Activated CD4-positive, alpha-beta T cell treated with anti-CD3 and anti-CD28 coated beads, Interleukin-2, amount 10 ng/mL, durations not matched to agents 24 days and 14 days (primary cell): ENCODE results near the gene COL20A1. TPM values are rescaled to one million over a fixed set of nuclear protein-coding genes. Genes with fewer than 3 reads are reported as not detected.

Experiments used
- DNase-seq: peaks from one replicate; pipeline ENCODE4 v3.0.0; 2022
- H3K27ac Mint-ChIP-seq: one replicate; pipeline ENCODE4 v1.8.0; 2022; ENCODE audit warnings: mild to moderate bottlenecking, mixed read lengths
- H3K27me3 Mint-ChIP-seq: one replicate; pipeline ENCODE4 v1.8.0; 2022; ENCODE audit warnings: mixed read lengths
- H3K36me3 Mint-ChIP-seq: one replicate; pipeline ENCODE4 v1.8.0; 2022; ENCODE audit warnings: low read depth, mild to moderate bottlenecking, mixed read lengths
- H3K4me1 Mint-ChIP-seq: one replicate; pipeline ENCODE4 v1.8.0; 2021; ENCODE audit warnings: mixed read lengths
- H3K4me3 Mint-ChIP-seq: one replicate; pipeline ENCODE4 v1.8.0; 2022; ENCODE audit warnings: mild to moderate bottlenecking, moderate library complexity, mixed read lengths
- H3K9me3 Mint-ChIP-seq: one replicate; pipeline ENCODE4 v1.8.0; 2021; ENCODE audit warnings: mixed read lengths
- intact Hi-C: fragments of 100-400 bp; cut with micrococcal nuclease; formaldehyde crosslinking; loops from one replicate; pipeline ENCODE4 v1.15.1; 2023
- total RNA-seq: library from RNA; stranded (reverse); gene quantifications from 2 replicates; pipeline ENCODE4 v1.2.3, GENCODE V29; 2022

The COL20A1 gene
- total RNA-seq, 1 donor from 2014 or later = not detected

DNA sequence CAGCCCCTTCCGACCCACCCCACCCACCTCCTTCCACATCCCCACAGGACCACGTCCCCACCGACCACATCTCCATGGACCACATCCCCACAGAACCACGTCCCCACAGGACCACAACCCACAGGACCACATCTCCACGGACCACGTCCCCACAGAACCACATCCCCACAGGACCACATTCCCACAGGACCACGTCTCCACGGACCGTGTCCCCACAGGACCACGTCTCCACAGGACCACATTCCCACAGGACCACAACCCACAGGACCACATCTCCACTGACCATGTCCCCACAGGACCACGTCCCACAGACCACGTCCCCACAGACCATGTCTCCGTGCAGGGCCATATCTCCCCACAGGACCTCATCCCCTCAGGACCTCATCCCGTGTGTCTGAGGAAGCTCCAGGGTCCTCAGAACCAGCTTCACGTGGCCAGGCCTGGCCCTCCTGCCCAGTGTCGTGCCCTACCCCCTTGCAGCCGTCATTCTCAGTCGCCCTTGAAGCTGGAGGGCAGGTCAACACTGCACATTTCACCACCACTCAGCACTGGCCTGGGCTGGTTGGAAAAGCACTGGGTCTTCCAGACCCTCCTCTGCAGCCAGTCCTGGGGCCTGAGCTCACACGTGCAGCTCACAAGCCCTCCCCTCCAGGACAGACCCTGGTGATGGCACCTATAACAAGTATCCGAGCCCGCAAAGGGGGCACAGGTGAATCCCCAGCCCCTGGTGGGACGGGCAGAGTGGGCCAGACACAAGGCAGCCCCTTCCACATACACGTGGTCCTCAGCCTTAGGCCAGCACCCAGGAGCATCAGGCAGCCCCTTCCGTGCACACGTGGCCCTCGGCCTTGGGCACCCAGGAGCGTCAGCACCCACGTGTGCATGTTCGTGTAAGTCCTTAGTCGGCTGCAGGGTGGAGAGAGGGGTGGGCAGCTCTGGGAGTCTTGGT is 64.2 kb downstream of the COL20A1 start:
- intact Hi-C loops = no loop called here
- Mint-ChIP-seq H3K9me3 (no peaks in the 10 kb centered on the region), H3K4me1 (no peaks in the 10 kb centered on the region), H3K27me3 (peaks cover 5% of the 10 kb centered on the region), H3K36me3 (no peaks in the 10 kb centered on the region), H3K27ac (no peak overlapping the region), H3K4me3 (no peak overlapping the region)
- no peak for DNase-seq

DNA sequence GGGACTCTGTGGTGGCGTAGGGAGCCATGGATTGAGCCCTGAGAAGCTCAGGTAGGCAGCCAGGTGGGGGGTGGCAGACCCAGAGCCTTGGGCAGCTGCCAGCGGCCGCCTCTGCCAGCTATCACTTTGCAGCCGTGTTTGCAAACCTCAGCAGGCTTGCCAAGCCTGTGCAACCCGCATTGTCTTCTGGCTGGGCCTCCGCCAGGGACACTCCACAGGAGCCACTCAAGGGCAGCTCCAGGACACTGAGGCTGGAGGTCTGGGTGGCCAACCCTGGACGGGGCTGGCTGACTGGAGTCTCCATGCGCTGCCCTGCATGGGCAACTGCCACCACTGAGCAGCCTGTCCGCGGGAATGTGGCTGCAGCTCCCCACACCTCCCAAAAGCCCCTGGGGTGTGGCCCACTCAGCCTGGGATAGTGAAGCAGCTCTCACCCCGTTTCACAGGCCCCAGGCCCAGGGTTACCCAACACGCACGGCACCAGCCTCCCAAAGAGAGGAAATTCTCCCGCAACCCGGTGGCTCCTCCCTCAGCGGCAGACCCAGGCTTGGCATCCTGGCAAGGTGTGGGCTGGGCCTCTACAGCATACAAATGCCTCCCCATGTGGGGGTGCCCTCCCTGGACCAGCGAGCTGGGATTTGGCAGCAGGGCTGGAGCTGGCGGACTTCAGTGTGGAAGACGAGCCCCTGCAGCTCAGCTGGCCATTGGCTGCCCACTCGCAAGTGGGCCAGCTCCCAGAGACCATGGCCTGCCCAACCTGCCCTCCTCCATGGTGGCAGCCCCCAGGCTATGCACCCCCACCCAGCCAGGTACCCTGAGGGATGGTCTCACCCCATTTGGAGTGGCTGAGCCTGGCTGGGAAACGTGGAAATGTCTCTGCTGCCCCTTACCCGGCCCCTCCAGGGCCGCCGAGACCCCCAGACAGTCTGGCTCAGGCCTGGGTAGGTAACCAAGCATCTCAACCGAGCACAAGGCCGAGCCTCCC is 65.2 kb downstream of the COL20A1 start:
- H3K27me3 Mint-ChIP-seq = peaks cover 13% of the 10 kb centered on the region
- H3K9me3 Mint-ChIP-seq = no peaks in the 10 kb centered on the region
- intact Hi-C loops = no loop called here
- H3K4me1 Mint-ChIP-seq = no peaks in the 10 kb centered on the region
- no peak overlapping the region for H3K27ac Mint-ChIP-seq
- no peak for DNase-seq
- H3K4me3 Mint-ChIP-seq = no peak overlapping the region
- H3K36me3 Mint-ChIP-seq = no peaks in the 10 kb centered on the region

DNA sequence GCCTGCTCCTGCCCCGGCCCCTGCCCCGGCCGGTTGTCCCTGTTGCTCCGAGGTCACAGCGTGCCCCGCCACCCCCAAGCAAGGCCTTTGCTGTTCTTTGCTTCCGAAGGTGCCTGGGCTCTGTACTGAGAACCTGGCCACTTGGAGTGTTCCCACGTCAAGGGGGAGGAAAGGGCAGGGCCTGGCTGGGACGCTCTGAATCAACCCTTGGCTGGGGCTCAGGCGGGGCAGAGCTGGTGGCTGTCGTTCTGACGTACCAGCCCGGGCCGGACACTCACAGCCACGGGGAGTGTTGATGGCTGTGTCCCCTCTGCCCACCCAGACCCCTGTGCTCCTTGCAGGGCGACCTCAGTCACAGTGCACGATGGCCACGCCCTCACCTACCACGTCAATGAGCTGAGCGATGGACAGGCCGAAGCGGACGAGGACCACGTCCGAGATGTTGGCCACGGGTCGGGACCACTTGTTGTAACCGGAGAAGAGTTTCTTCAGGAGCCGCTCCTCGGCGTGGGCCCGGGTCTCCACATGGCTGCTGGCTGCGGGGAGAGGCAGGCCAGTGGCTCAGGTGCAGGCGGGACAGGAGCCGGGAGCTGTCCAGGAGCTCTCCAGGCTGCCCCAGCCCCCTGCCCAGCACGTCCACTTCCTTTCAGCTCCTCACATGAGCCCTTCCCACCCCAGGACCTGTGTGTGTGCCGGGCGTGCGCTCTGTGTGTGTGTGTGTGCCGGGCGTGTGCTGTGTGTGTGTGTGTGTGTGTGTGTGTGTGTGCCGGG is 66.4 kb downstream of the COL20A1 start:
- no peaks in the 10 kb centered on the region for H3K36me3 Mint-ChIP-seq
- H3K4me3 Mint-ChIP-seq = no peak overlapping the region
- H3K27ac Mint-ChIP-seq = no peak overlapping the region
- peaks cover 13% of the 10 kb centered on the region for H3K27me3 Mint-ChIP-seq
- no peak for DNase-seq
- no peaks in the 10 kb centered on the region for H3K9me3 Mint-ChIP-seq
- intact Hi-C loops = no loop called here
- H3K4me1 Mint-ChIP-seq = no peaks in the 10 kb centered on the region

DNA sequence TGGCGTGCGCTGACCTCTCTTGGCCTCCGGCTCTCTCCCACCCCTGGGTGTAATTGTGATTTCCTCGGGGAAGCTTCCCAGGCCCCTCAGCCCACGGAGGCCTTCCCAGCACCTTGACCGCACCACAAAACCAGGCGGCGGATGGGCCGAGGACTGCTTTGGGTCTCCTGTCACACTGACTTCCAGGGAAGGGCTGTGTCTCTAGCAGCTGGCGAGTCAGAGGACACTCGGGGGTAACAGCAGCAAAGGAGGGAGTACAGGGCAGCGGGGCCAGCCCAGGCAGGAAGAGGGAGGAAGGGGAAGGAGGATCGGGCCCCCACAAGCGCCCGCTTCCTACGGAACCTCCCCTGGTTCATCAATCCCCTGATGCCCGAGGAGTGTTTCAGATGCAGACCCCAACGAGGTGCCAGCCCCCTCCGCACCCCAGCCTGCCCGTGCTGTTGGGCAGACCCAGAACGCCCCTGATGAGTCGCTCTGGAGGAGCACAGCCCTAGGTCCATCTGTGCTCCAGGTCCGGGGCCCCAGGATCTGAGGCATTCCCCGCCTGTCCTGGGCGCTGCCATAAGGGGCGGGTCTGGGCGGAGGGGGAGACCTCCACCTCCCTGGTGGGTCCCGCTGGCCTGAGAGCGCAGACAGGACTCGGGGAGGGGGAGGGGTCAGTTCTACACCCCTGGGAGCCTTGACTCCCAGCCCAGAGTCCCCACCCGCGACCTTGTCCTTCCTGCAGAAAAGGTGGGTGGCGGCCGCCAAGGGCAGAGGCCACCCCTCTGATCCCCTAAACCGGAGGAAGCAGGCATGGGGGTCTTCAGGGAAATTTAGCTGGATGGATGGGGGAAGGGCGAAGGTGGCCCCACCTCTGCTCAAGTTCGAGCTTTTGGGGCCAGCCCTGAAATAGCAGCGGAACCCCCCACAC is 67.2 kb downstream of the COL20A1 start:
- intact Hi-C loops = no loop called here
- Mint-ChIP-seq H3K9me3 (no peaks in the 10 kb centered on the region), H3K36me3 (no peaks in the 10 kb centered on the region), H3K27me3 (peaks cover 13% of the 10 kb centered on the region), H3K4me3 (no peak overlapping the region), H3K27ac (no peak overlapping the region), H3K4me1 (no peaks in the 10 kb centered on the region)
- DNase-seq = no peak

DNA sequence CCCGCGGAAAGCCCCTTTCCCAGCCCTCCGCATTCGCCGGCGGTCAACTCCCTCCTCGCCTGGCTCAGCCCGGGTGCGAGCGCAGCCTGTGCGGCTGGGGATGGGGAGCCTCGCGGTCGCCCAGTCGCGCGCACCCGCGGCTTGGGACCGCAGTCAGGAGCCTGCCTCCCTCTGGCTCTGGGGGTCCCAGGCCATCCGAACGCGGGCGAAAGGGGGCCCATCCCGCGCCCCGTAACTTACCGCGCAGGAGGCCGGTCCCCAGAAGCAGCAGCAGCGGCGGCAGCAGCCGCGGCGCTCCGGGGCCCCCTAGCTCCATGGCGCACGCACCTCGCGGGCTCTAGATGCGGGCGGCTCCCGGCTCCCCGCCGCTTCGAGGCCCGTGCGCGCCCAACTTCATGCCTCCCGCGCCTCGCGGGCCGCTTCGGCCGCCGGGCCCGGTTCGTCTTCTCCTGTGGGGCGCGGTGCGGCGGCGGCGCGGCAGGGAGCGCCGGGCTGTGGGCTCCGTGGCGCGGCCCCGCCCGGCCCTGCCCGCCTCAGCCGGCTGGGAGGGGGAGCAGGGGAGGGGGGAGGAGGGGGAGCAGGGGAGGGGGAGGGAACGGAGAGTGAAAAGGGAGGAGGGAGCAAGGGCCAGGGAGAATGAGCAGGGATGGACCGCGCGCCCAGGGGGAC is 68.0 kb downstream of the COL20A1 start, which contains the start of gene CHRNA4:
CHRNA4 (minus strand) TSS at position 500 of the 669 bp plus-strand sequence; CDS start at position 316, 184 bp downstream.
- DNase-seq = no peak
- Mint-ChIP-seq H3K4me1 (no peaks in the 10 kb centered on the region), H3K9me3 (no peaks in the 10 kb centered on the region), H3K27ac (no peak within 1 kb of the TSS), H3K4me3 (no peak within 1 kb of the TSS), H3K36me3 (no peaks in the 10 kb centered on the region), H3K27me3 (peaks cover 13% of the 10 kb centered on the region)
- intact Hi-C loops = no loop called here

DNA sequence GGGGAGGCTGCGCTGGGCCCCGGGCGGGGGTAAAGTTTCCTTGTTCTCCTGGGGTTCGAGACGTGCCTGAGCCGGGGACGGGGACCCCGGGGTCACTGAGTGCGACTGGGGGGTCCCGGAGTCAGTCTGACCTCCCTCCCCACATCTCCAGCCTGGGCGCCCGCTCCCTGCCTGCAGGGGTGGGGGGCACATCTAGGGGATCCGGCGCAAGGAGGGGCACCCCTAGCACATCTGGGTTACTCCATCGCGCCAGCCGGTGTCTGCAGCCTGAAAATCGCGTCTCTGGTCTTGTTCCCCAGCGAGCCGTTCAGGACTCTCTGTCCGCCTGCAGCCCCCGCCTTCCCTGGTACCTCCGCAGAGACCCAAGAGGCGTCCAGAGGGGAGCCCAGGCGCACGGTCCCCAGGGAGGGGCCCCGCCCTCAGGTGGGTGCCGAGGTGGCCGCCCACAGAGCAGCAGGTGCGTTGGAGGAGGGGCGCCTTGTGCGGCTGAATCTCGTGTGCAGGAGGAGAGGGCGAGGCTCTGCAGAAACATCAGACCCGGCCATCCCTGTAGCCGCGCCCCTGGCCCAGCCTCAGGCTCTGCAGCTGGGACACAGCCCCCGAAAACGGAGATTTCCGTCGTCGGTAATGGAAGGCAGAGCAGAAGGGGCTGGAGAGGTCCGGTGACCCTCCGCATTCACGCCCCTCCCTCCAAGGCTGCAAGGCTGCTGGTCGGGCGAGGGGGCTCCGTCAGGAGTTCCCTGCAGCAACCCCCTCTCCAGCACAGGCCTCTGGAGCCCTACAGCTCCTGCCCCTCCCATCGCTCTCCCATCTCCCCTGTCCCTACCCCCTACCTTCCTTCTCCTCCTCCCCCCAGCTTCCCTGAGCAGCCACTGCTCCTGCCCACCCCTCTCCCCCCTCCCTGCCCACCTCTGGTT is 68.8 kb downstream of the COL20A1 start:
- Mint-ChIP-seq H3K36me3 (no peaks in the 10 kb centered on the region), H3K9me3 (no peaks in the 10 kb centered on the region), H3K4me1 (no peaks in the 10 kb centered on the region), H3K27ac (no peak overlapping the region), H3K27me3 (peaks cover 13% of the 10 kb centered on the region), H3K4me3 (no peak overlapping the region)
- no peak for DNase-seq
- intact Hi-C loops = no loop called here

DNA sequence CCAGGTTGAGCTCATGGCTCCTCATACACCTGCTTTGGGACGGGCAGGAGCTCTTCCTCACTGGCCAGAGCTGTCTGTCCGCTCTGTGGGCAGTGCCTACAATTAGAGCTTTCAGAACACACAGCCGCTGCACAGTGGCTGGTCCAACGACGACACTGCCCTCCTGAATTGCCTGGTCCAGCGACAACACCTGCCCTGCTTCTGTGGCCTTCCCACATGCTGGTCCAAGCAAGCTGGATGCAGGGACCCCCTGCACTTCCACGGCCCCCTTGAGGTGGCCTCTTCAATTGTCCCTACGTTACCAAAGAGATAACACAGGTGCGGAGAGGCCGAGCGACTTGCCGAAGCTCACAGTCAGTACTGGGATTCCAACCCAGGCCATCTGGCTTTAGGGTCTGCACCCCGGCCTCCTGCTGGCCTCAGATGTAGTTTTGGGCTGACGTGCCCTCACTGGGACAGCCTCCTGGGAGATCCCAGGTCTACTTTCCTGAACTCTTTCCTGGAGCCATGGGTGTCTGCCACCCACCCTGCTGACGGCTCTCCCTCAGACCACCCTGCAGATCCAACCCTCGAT is 69.5 kb downstream of the COL20A1 start:
- no peak overlapping the region for H3K27ac Mint-ChIP-seq
- intact Hi-C loops = no loop called here
- no peak overlapping the region for H3K4me3 Mint-ChIP-seq
- no peak for DNase-seq
- H3K27me3 Mint-ChIP-seq = peaks cover 13% of the 10 kb centered on the region
- no peaks in the 10 kb centered on the region for H3K9me3 Mint-ChIP-seq
- H3K4me1 Mint-ChIP-seq = no peaks in the 10 kb centered on the region
- no peaks in the 10 kb centered on the region for H3K36me3 Mint-ChIP-seq

DNA sequence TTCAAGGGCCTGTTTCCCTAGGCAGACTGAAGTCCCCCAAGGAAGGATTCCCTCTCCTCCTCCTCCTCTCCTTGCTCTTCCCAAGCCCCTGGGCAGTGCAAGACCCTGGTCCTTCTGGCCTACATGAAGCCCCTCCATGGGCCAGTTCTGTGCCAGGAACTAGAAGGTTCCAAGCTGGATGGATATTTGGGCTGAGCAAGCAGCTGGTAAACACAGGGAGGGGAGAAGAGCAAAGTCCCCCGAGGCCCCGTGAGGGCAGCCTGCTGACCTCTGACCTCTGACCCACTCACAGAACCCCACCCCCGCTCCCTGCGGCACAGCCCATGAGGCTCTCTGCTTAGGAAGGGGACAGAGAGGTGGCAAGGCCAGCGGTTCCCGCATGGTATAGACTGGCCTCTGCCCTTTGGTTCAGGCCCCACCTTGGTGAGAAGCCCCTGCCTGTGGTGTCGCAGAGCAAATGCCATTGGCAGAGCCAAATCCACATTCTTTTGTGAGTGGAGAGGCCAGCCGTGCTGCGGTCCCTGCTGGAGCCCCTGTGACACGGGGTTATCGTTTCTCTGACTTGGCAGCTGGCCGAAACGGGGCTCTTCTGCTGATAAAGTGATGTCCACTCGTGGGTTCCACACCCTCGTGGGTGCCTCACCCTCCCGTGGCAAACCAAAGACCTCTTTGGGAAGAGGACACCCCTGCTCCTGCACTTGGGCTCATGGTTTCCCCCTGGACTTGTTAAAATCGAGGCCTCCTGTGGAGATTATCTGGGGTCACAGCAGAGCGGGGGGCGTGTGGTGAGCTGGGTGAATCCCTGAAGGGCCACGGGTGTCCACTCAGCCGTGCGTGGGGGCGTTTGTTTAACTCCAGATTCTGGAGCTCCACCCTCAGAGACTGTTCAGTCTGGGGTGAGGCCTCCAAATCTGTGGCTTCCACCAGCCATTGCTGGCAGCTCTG is 70.3 kb downstream of the COL20A1 start:
- no peaks in the 10 kb centered on the region for H3K36me3 Mint-ChIP-seq
- H3K9me3 Mint-ChIP-seq = no peaks in the 10 kb centered on the region
- no peaks in the 10 kb centered on the region for H3K4me1 Mint-ChIP-seq
- intact Hi-C loops = no loop called here
- no peak for DNase-seq
- no peak overlapping the region for H3K27ac Mint-ChIP-seq
- H3K27me3 Mint-ChIP-seq = peaks cover 13% of the 10 kb centered on the region
- H3K4me3 Mint-ChIP-seq = no peak overlapping the region

DNA sequence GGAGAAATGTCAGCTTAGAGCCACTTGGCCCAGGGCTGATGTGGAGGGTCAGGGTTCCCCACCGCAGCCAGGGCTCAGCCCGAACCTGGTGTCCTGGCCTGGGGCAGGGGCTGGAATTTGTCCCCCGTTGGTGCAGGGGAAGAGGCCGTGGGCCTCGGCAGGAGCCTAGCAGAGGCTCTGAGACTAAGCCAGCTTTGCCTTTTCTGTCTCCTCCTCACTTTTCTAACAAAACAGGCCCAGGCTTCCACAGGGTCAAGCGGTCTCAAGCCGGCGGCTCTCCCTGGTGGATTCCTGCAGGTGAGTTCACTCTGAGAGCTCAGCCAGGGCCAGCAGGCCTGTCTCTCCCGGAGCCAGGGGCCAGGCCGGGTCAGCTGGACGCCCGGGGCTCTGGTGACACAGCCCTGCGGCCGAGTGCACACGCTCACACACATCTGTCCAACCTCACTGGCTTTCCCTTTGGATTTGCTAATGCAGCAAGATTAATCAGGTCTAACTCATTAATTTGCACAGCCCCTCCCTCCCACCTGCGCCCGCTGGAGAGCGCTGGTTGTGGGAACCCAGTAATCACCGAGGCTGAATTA is 71.1 kb downstream of the COL20A1 start:
- intact Hi-C loops = no loop called here
- Mint-ChIP-seq H3K4me3 (no peak overlapping the region), H3K4me1 (no peaks in the 10 kb centered on the region), H3K27ac (no peak overlapping the region), H3K36me3 (no peaks in the 10 kb centered on the region), H3K9me3 (no peaks in the 10 kb centered on the region), H3K27me3 (peaks cover 13% of the 10 kb centered on the region)
- no peak for DNase-seq

DNA sequence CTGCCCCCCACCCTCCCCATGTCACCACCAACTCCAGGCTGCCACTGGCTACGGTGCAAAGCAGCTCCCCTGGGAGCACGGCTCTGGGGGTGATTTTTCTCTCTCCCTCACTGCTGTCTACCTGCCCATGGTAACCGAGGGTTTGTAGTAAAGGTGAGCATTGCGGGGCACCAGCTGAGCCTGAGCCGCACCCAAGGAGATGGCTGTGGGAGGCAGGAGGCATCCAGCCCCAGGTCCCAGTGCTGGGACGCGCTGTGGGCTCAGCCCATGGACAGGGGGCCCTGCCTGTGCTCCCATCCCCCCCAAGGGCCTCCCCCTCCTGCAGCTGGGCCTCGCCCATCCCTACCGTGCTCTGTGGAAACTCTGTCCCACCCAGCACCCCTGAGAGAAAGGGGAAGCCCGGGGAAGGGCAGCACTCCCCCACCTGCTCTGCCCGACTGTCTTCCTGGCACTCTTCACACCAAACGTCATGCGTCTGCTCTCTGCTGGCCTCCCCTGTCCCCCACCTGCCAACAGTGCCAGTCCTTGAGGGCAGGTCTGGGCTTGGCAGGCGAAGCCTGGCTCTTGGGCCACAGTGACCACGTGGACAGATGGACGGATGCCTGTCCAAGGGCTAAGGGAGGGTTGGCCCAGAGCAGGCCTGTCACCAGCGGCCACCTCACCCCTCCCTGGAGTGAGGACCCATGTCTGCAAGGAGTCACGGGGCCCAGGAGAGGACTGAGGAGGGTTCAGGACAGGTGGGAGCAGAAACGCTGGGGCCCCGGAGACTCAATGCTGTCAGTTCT is 72.0 kb downstream of the COL20A1 start:
- Mint-ChIP-seq H3K4me3 (no peak overlapping the region), H3K36me3 (no peaks in the 10 kb centered on the region), H3K27ac (no peak overlapping the region), H3K9me3 (no peaks in the 10 kb centered on the region), H3K4me1 (no peaks in the 10 kb centered on the region), H3K27me3 (peaks cover 10% of the 10 kb centered on the region)
- DNase-seq = no peak
- intact Hi-C loops = no loop called here
